ENCODE measurements around the gene INO80. TPM values are rescaled to one million over a fixed set of nuclear protein-coding genes. Genes with fewer than 3 reads are reported as not detected.

The INO80 gene
- total RNA-seq, 3 donors from 2014 or later, result 27.2 to 47.7 (median 42.3) TPM

DNA sequence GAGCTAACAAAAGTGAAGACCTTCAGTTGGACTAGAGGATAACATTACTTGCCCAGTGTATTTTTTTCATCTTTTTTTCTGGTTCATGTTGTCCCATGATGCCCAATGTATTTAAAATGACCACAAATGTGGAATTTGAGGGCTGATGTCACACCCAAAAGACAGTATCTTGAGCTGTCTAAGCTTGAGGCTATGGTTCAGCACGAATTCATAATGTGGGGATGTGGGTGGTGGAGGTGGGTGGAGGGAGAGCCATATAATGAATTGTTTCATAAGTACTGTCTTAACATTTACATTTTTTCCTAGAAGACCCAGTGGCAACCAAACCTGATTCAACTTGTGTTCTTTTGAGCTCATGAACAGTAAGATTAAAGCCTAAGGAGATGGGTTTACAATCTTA, 125.3 kb downstream of the INO80 start:
- no peaks in the 10 kb centered on the region for H3K27me3 ChIP-seq
- H3K4me1 ChIP-seq, result no peaks in the 10 kb centered on the region
- H3K36me3 ChIP-seq, result no peaks in the 10 kb centered on the region
- H3K9me3 ChIP-seq, result no peaks in the 10 kb centered on the region
- no peak overlapping the region for H3K27ac ChIP-seq
- no peak for DNase-seq (ENCODE audit: low spot score in 2 of 2)
- no peak for TF ChIP-seq POLR2AphosphoS5 (IDR thresholded peaks at IDR 0.05)
- TF ChIP-seq, protein P1, sequence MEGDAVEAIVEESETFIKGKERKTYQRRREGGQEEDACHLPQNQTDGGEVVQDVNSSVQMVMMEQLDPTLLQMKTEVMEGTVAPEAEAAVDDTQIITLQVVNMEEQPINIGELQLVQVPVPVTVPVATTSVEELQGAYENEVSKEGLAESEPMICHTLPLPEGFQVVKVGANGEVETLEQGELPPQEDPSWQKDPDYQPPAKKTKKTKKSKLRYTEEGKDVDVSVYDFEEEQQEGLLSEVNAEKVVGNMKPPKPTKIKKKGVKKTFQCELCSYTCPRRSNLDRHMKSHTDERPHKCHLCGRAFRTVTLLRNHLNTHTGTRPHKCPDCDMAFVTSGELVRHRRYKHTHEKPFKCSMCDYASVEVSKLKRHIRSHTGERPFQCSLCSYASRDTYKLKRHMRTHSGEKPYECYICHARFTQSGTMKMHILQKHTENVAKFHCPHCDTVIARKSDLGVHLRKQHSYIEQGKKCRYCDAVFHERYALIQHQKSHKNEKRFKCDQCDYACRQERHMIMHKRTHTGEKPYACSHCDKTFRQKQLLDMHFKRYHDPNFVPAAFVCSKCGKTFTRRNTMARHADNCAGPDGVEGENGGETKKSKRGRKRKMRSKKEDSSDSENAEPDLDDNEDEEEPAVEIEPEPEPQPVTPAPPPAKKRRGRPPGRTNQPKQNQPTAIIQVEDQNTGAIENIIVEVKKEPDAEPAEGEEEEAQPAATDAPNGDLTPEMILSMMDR (IDR thresholded peaks at IDR 0.05), result no peak
- no peak for TF ChIP-seq POLR2A (IDR thresholded peaks at IDR 0.05)
- H3K4me3 ChIP-seq, result no peak overlapping the region
- intact Hi-C loops (cut with DNase I; ENCODE audit: low total_unique reads), result no loop called here

DNA sequence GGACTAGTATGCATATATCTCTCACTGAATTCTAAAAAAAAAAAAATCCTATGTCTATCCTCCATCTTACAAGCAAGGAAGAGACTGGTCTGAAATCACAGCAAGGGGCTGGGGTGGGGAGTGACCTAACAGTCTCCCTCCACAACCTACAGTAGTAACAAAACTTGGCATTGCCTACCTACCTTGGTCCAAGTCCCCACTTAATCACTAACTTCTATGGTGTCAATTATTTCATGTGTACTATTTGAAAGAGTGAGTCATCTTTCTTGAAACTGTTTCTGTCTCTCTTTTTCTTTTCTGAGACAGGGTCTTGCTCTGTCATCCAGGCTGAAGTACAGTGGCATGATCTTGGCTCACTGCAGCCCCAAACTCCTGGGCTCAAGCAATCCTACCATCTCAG, 126.0 kb downstream of the INO80 start:
- H3K27ac ChIP-seq, result no peak overlapping the region
- intact Hi-C loops (cut with DNase I; ENCODE audit: low total_unique reads), result no loop called here
- DNase-seq (ENCODE audit: low spot score in 2 of 2), result no peak
- TF ChIP-seq, protein P1 (IDR thresholded peaks at IDR 0.05), result no peak
- TF ChIP-seq POLR2AphosphoS5 (IDR thresholded peaks at IDR 0.05) (no peak), POLR2A (IDR thresholded peaks at IDR 0.05) (no peak)
- H3K4me1 ChIP-seq, result no peaks in the 10 kb centered on the region
- no peaks in the 10 kb centered on the region for H3K36me3 ChIP-seq
- H3K9me3 ChIP-seq, result no peaks in the 10 kb centered on the region
- H3K27me3 ChIP-seq, result no peaks in the 10 kb centered on the region
- H3K4me3 ChIP-seq, result no peak overlapping the region

DNA sequence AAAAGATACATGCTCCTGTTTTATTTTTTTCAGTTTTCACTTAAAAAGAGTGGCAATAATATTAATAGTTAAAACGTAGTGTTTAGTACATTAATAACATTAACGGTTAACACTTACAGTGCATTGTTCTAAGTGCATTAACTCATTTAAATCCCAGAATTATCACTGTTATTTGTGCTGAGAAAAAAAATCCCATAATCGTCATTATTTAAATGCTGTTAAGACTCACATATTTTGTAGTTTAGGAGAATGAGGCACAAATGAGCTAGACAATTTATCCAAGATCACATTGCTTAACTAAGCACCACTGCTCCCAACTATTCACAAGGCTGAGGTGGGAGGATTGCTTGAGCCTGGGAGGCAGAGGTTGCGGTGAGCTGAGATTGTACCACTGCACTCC, 127.9 kb downstream of the INO80 start:
- Histone ChIP-seq H3K4me1 (no peaks in the 10 kb centered on the region), H3K27ac (no peak overlapping the region), H3K4me3 (no peak overlapping the region), H3K27me3 (no peaks in the 10 kb centered on the region), H3K9me3 (no peaks in the 10 kb centered on the region), H3K36me3 (no peaks in the 10 kb centered on the region)
- TF ChIP-seq, protein P1 (IDR thresholded peaks at IDR 0.05), result no peak
- TF ChIP-seq POLR2AphosphoS5 (IDR thresholded peaks at IDR 0.05), result no peak
- TF ChIP-seq POLR2A (IDR thresholded peaks at IDR 0.05), result no peak
- intact Hi-C loops (cut with DNase I; ENCODE audit: low total_unique reads), result no loop called here
- DNase-seq (ENCODE audit: low spot score in 2 of 2), result no peak

- intact Hi-C loops (cut with DNase I; ENCODE audit: low total_unique reads), result no loop called here
- Histone ChIP-seq H3K36me3 (peaks cover 5% of the 10 kb centered on the region), H3K27ac (no peak overlapping the region), H3K4me3 (no peak overlapping the region), H3K4me1 (no peaks in the 10 kb centered on the region), H3K27me3 (no peaks in the 10 kb centered on the region), H3K9me3 (no peaks in the 10 kb centered on the region)
- TF ChIP-seq, protein P1 (IDR thresholded peaks at IDR 0.05), result no peak
- TF ChIP-seq POLR2AphosphoS5 (IDR thresholded peaks at IDR 0.05), result no peak
- no peak for TF ChIP-seq POLR2A (IDR thresholded peaks at IDR 0.05)
- no peak for DNase-seq (ENCODE audit: low spot score in 2 of 2)
Measured at GRCh38 chr15:40986820-40987219, 129.3 kb downstream of the INO80 start.

DNA sequence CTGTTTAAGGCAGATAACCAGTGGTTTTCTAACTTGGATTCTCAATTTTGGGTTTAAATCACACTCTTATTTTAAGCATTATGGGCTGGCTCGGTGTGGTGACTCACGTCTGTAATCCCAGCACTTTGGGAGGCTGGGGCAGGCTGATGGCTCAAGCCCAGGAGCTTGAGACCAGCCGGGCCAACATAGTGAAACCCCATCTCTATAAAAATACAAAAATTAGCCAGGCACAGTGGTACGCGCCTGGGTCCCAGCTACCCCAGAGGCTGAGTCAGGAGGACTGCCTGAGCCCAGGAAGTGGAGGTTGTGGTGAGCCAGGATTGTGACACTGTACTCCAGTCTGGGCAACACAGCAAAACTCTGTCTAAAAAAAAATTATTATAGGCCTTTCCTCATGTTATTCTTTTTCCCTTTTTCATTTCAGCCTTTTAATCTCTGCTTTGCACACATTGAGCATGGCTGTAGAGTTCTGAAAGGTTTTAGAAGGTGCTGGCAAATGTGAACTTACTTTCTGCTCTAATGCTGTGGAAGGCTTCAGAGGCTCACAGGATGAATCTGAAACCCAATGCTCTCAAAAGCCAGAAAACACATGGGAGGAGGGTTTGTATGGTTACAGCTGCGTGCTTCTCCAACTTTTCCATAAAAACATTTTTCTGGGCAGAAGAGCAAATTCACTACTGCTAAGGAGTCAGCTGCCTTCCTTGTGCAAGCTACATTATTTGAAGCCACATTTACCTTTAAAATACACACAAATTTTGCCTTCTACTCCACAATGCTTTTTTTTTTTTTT, 130.3 kb downstream of the INO80 start:
- H3K27me3 ChIP-seq, result no peaks in the 10 kb centered on the region
- intact Hi-C loops (cut with DNase I; ENCODE audit: low total_unique reads), result loop anchor here (2.0 kb wide), 1 partner anchor 67 kb away; no protein-coding TSS in a partner anchor
- H3K36me3 ChIP-seq, result peaks cover 12% of the 10 kb centered on the region

More for the DNA sequence above, 130.3 kb downstream of the INO80 start:
- no peak for DNase-seq (ENCODE audit: low spot score in 2 of 2)
- Histone ChIP-seq H3K27ac (no peak overlapping the region), H3K9me3 (no peaks in the 10 kb centered on the region), H3K4me3 (no peak overlapping the region), H3K4me1 (no peaks in the 10 kb centered on the region)
- TF ChIP-seq POLR2A (IDR thresholded peaks at IDR 0.05), result no peak
- TF ChIP-seq, protein P1 (IDR thresholded peaks at IDR 0.05), result no peak
- no peak for TF ChIP-seq POLR2AphosphoS5 (IDR thresholded peaks at IDR 0.05)

Measured in breast epithelium (tissue), 4 donors.